Neutrophil (primary cell): ENCODE results near the gene ERMARD.

Experiments
- H3K27ac ChIP-seq: fragments of 200-600 bp; sonication (generic); 2 replicates; pipeline ENCODE4 v1.5.1; 2016; ENCODE audit warnings: mild to moderate bottlenecking, moderate library complexity
- H3K27me3 ChIP-seq: fragments of 200-600 bp; sonication (generic); 2 replicates; pipeline ENCODE4 v1.6.0; 2016; ENCODE audit warnings: mild to moderate bottlenecking
- H3K36me3 ChIP-seq: fragments of 200-600 bp; sonication (generic); 2 replicates; pipeline ENCODE4 v1.5.1; 2017
- H3K4me1 ChIP-seq, 2 experiments: fragments of 200-600 bp in 1 of 2; sonication (generic) in 1 of 2; 1 replicate in 1 of 2; 2 replicates in 1 of 2; pipeline versions ENCODE4 v1.5.1 to v1.6.1; 2013 to 2016; ENCODE audit warnings: low read depth in 1 of 2, low read length in 1 of 2, mild to moderate bottlenecking in 1 of 2, moderate library complexity in 1 of 2; ENCODE audit not compliant: control insufficient read depth in 1 of 2, insufficient read depth in 1 of 2
- H3K4me3 ChIP-seq, 2 experiments: fragments of 200-600 bp in 1 of 2; sonication (generic) in 1 of 2; 1 replicate in 1 of 2; 2 replicates in 1 of 2; pipeline ENCODE4 v1.5.1; 2013 to 2016; ENCODE audit warnings: low read depth in 1 of 2, low read length in 1 of 2, mild to moderate bottlenecking in 1 of 2, moderate library complexity in 1 of 2
- H3K9me3 ChIP-seq: fragments of 200-600 bp; sonication (generic); 2 replicates; pipeline ENCODE4 v1.5.1; 2016
- CTCF ChIP-seq: fragments of 200-600 bp; sonication (generic); IDR thresholded peaks from 2 replicates; pipeline ENCODE4 v1.5.1; 2016; ENCODE audit warnings: antibody characterized with exemption

Gene ERMARD

GRCh38 chr6:169788809-169789145 lies 37.4 kb downstream of the ERMARD start:
- H3K4me3 ChIP-seq, result no peak overlapping the region
- peaks cover 43% of the 10 kb centered on the region for H3K27me3 ChIP-seq
- no peaks in the 10 kb centered on the region for H3K36me3 ChIP-seq
- H3K27ac ChIP-seq, result no peak overlapping the region
- no peaks in the 10 kb centered on the region for H3K9me3 ChIP-seq
- H3K4me1 ChIP-seq, result peaks cover 11 to 13% of the 10 kb centered on the region in 2 experiments
- TF ChIP-seq CTCF, result no peak

GRCh38 chr6:169789146-169789943 lies 37.9 kb downstream of the ERMARD start:
- TF ChIP-seq CTCF, result no peak
- Histone ChIP-seq H3K36me3 (no peaks in the 10 kb centered on the region), H3K9me3 (no peaks in the 10 kb centered on the region), H3K27me3 (peaks cover 43% of the 10 kb centered on the region), H3K27ac (no peak overlapping the region), H3K4me3 (peak overlapping the region; percentile 7 to 50), H3K4me1 (peaks cover 12 to 15% of the 10 kb centered on the region in 2 experiments)

GRCh38 chr6:169789944-169790927 lies 38.8 kb downstream of the ERMARD start:
- Histone ChIP-seq H3K27ac (no peak overlapping the region), H3K4me1 (peaks cover 21 to 24% of the 10 kb centered on the region in 2 experiments), H3K9me3 (no peaks in the 10 kb centered on the region), H3K4me3 (peak overlapping the region; percentile 7 to 50), H3K27me3 (peaks cover 43% of the 10 kb centered on the region), H3K36me3 (no peaks in the 10 kb centered on the region)
- peak; percentile 50 for TF ChIP-seq CTCF

GRCh38 chr6:169791721-169792131 lies 40.3 kb downstream of the ERMARD start:
- peaks cover 43% of the 10 kb centered on the region for H3K27me3 ChIP-seq
- no peak for TF ChIP-seq CTCF
- H3K4me3 ChIP-seq, result no peak overlapping the region
- H3K9me3 ChIP-seq, result no peaks in the 10 kb centered on the region
- H3K36me3 ChIP-seq, result no peaks in the 10 kb centered on the region
- no peak overlapping the region for H3K27ac ChIP-seq
- peaks cover 32 to 35% of the 10 kb centered on the region in 2 experiments for H3K4me1 ChIP-seq

- Histone ChIP-seq H3K36me3 (no peaks in the 10 kb centered on the region), H3K9me3 (no peaks in the 10 kb centered on the region), H3K4me1 (peaks cover 32 to 35% of the 10 kb centered on the region in 2 experiments), H3K27ac (no peak overlapping the region), H3K27me3 (peaks cover 43% of the 10 kb centered on the region), H3K4me3 (no peak overlapping the region)
- TF ChIP-seq CTCF, result no peak
These were observed 41.0 kb downstream of the ERMARD start for GRCh38 chr6:169792306-169793015.
